Hepatocyte (in vitro differentiated cells): ENCODE data around the gene PRKCSH. TPM values are rescaled to one million over a fixed set of nuclear protein-coding genes. Genes with fewer than 3 reads are reported as not detected.

ENCODE experiments used
- DNase-seq: peaks from one replicate; pipeline ENCODE4 v3.0.0-alpha.2; 2016; ENCODE audit warnings: low spot score
- H2AFZ ChIP-seq: fragments of 200-600 bp; sonication (generic); 2 replicates; pipeline ENCODE4 v1.6.0; 2016; ENCODE audit warnings: antibody characterized with exemption, mild to moderate bottlenecking
- H3K27ac ChIP-seq: fragments of 200-600 bp; sonication (generic); 2 replicates; pipeline ENCODE4 v1.5.1; 2016; ENCODE audit warnings: mild to moderate bottlenecking
- H3K27me3 ChIP-seq: fragments of 200-600 bp; sonication (generic); 2 replicates; pipeline ENCODE4 v1.6.1; 2016
- H3K36me3 ChIP-seq: fragments of 200-600 bp; sonication (generic); replicated peaks from 2 replicates; pipeline ENCODE4 v1.5.1; 2016; ENCODE audit warnings: low read depth; ENCODE audit not compliant: insufficient read depth
- H3K4me1 ChIP-seq: fragments of 200-600 bp; sonication (generic); 2 replicates; pipeline ENCODE4 v1.5.1; 2016; ENCODE audit warnings: mild to moderate bottlenecking, moderate library complexity; ENCODE audit not compliant: insufficient read depth
- H3K4me2 ChIP-seq: fragments of 200-600 bp; sonication (generic); 2 replicates; pipeline ENCODE4 v1.6.0; 2016
- H3K4me3 ChIP-seq: fragments of 200-600 bp; sonication (generic); 2 replicates; pipeline ENCODE4 v1.5.1; 2016; ENCODE audit warnings: mild to moderate bottlenecking
- H3K79me2 ChIP-seq: fragments of 200-600 bp; sonication (generic); 2 replicates; pipeline ENCODE4 v1.6.0; 2017; ENCODE audit warnings: mild to moderate bottlenecking
- H3K9me2 ChIP-seq: fragments of 200-600 bp; sonication (generic); replicated peaks from 2 replicates; pipeline ENCODE4 v1.6.0; 2017; ENCODE audit warnings: mild to moderate bottlenecking; ENCODE audit not compliant: insufficient read depth
- H3K9me3 ChIP-seq: fragments of 200-600 bp; sonication (generic); 2 replicates; pipeline ENCODE4 v1.5.1; 2016; ENCODE audit warnings: low read depth, mild to moderate bottlenecking
- H4K20me1 ChIP-seq: fragments of 200-600 bp; sonication (generic); 2 replicates; pipeline ENCODE4 v1.6.0; 2016; ENCODE audit warnings: mild to moderate bottlenecking; ENCODE audit not compliant: insufficient read depth, poor library complexity, severe bottlenecking
- CTCF ChIP-seq: fragments of 200-600 bp; sonication (generic); IDR thresholded peaks from 2 replicates; pipeline ENCODE4 v1.5.1; 2016; ENCODE audit warnings: antibody characterized with exemption, mild to moderate bottlenecking; ENCODE audit not compliant: poor library complexity
- EZH2 ChIP-seq: fragments of 200-600 bp; sonication (generic); IDR thresholded peaks from 2 replicates; pipeline ENCODE4 v1.6.1; 2016; ENCODE audit warnings: antibody characterized with exemption, mild to moderate bottlenecking, borderline replicate concordance
- EZH2phosphoT487 ChIP-seq: fragments of 200-600 bp; sonication (generic); IDR thresholded peaks from one replicate; pipeline ENCODE4 v1.6.1; 2018; ENCODE audit warnings: antibody characterized with exemption, mild to moderate bottlenecking, low read depth, moderate library complexity; ENCODE audit not compliant: unreplicated experiment, severe bottlenecking
- WGBS: methylation state at CpG from one replicate; pipeline ENCODE4 v1.1.6; 2016; ENCODE audit warnings: low lambda C conversion rate; ENCODE audit errors: missing lambda C conversion rate; 5-methylcytosine and 5-hydroxymethylcytosine counted together
- polyA plus RNA-seq: library from polyadenylated mRNA; unstranded; fragments of >200 nt; fragmentation: Nextera tagmentation; extraction: Ambion mirVana; gene quantifications from 2 replicates; pipeline ENCODE4 v1.2.1, GENCODE V29; 2016
- total RNA-seq: library from RNA; depleted of rRNA; stranded (reverse); fragments of >200 nt; gene quantifications from 2 replicates; pipeline ENCODE4 v1.2.3, GENCODE V29; 2014

Gene PRKCSH
- total and polyA plus RNA-seq, 2 experiments from 2014 or later, result 85.1 to 251 TPM

DNA sequence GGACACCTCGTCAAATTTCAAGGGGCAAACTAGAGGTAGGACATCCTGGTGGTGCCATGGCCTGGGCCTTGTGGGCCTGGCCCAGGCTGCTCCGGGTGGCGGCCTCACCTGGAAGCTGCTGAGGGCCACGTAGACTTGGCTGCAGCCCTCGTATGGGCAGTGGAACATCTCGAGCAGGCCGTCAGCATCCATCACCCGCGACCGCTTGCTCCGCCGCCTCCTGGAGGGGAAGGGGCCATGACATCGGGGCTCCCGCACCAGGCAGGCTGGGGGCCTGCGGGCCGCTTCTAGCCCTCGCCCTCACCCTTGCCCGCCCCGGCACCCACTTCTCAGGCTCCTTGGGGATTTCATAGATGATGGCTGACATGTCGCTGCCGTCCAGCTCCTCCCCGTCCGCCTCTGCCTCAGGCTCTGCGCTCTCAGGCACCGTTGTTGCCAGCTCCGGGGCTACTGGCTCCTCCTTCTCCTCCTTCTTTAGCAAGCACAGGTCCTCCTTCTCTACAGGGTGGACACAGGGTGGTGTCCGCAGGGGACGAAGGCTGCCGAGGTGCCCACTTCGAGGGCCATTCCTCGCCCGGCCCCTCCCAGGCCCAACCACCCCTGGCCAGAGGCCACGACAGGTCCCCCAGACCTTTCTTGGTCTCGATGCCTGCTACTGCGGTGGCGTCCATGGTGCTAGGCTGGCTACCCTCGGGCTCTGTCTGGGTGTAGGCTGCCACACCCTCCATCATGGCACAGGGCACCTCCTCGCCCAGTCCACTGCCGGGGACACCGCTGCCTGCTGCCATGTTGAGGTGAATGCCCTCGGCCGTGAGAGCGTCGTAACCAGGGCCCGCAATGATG, 51.4 kb downstream of the PRKCSH start:
- H3K4me3 ChIP-seq, result no peak overlapping the region
- no peaks in the 10 kb centered on the region for H3K9me2 ChIP-seq
- 95% methylated on average over 44 of the region's 45 CpGs for WGBS
- no peaks in the 10 kb centered on the region for H3K36me3 ChIP-seq
- peaks cover 13% of the 10 kb centered on the region for H3K27me3 ChIP-seq
- H2AFZ ChIP-seq, result no peak overlapping the region
- H3K4me2 ChIP-seq, result no peak overlapping the region
- H3K9me3 ChIP-seq, result no peaks in the 10 kb centered on the region
- H3K4me1 ChIP-seq, result peaks cover 5% of the 10 kb centered on the region
- TF ChIP-seq EZH2, result no peak
- TF ChIP-seq CTCF, result no peak
- TF ChIP-seq EZH2phosphoT487, result no peak
- H4K20me1 ChIP-seq, result no peaks in the 10 kb centered on the region
- H3K79me2 ChIP-seq, result no peaks in the 10 kb centered on the region
- no peak for DNase-seq
- no peak overlapping the region for H3K27ac ChIP-seq

DNA sequence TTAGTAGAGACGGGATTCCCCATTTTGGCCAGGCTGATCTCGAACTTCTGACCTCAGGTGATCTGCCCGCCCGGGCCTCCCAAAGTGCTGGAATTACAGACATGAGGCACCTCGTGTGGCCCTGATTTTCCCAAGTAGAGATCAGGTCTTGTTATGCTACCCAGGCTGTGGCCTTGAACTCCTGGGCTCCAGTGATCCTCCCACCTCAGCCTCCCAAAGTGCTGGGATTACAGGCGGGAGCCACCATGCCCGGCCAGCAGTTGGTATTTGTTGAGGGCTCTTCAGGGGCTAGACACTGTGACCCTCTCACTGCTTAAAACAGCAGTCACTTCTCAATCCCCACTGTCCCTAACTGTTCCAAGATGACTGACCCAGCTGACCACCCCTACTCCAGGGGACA, 53.9 kb downstream of the PRKCSH start:
- Histone ChIP-seq H4K20me1 (no peaks in the 10 kb centered on the region), H3K4me1 (no peaks in the 10 kb centered on the region), H3K4me3 (no peak overlapping the region), H3K79me2 (no peaks in the 10 kb centered on the region), H3K9me2 (no peaks in the 10 kb centered on the region), H3K27me3 (no peaks in the 10 kb centered on the region), H3K27ac (no peak overlapping the region), H3K36me3 (no peaks in the 10 kb centered on the region), H3K4me2 (no peak overlapping the region), H3K9me3 (no peaks in the 10 kb centered on the region), H2AFZ (no peak overlapping the region)
- TF ChIP-seq EZH2phosphoT487, result no peak
- no peak for TF ChIP-seq EZH2
- TF ChIP-seq CTCF, result no peak
- 93% methylated on average over 7 of the region's 7 CpGs for WGBS
- DNase-seq, result no peak

DNA sequence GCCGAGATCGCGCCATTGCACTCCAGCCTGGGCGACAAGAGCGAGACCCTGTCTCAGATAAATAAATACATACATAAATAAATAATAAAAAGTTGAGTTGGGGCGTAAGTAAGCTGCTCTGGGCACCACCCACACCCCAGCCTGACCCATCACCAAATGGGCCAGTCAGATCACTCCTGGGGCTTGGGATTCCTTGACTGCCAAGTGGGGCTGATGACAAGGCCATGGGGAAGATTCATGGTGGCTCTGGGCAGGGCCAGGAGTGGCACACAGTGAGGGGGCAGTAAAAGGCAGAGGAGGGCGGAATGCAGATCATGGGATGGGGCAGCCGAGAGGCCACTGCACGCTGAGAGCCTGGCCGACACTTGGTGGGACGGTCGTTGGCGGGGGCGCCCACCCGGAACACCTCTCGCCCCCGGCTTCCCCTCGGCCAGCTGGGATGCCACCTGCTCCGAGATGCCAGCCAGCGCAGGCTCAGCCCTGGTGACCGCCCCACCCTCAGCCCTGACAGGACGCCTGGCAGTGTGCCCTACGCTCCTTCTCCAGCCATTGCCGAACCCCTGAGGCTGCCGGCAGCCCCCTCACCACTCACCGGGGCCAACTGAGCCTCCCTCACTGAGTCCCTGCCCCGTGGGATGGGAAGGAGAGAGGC, 59.3 kb downstream of the PRKCSH start:
- no peak overlapping the region for H3K4me3 ChIP-seq
- H2AFZ ChIP-seq, result no peak overlapping the region
- H3K36me3 ChIP-seq, result no peaks in the 10 kb centered on the region
- H3K9me3 ChIP-seq, result no peaks in the 10 kb centered on the region
- no peak overlapping the region for H3K27ac ChIP-seq
- no peaks in the 10 kb centered on the region for H3K4me1 ChIP-seq
- H3K79me2 ChIP-seq, result no peaks in the 10 kb centered on the region
- DNase-seq, result no peak
- 97% methylated on average over 25 of the region's 27 CpGs for WGBS
- no peak for TF ChIP-seq EZH2
- no peaks in the 10 kb centered on the region for H3K9me2 ChIP-seq
- H4K20me1 ChIP-seq, result no peaks in the 10 kb centered on the region
- no peaks in the 10 kb centered on the region for H3K27me3 ChIP-seq
- no peak overlapping the region for H3K4me2 ChIP-seq

DNA sequence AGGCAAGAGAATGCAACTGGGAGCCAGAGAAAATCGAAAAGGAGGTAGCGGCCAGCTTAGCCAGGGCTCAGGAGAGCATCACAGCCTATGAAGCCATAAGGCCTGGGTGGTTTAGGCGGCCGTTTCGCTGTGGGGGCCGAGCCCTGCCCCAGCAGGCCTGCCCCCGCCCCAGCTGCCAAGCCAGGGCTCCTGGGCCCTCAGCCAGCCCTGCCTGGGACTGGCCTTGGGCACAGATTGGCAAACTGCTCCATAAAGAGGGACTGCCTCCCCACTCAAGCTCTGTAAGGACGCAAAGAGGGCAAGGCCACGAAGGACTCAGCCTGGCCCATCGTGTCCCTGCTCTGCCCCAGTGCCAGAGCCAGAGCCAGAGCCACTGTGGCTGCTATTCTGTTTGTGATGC, 60.0 kb downstream of the PRKCSH start:
- Histone ChIP-seq H3K4me1 (no peaks in the 10 kb centered on the region), H3K36me3 (no peaks in the 10 kb centered on the region)

More for the DNA sequence above, 60.0 kb downstream of the PRKCSH start:
- H3K79me2 ChIP-seq, result no peaks in the 10 kb centered on the region
- 90% methylated on average over 10 of the region's 10 CpGs for WGBS
- no peak overlapping the region for H3K27ac ChIP-seq
- no peak for TF ChIP-seq CTCF
- no peak for TF ChIP-seq EZH2phosphoT487
- no peak for TF ChIP-seq EZH2
- no peaks in the 10 kb centered on the region for H3K9me2 ChIP-seq
- no peak overlapping the region for H2AFZ ChIP-seq
- no peaks in the 10 kb centered on the region for H3K27me3 ChIP-seq
- no peak overlapping the region for H3K4me2 ChIP-seq
- no peak for DNase-seq
- H3K9me3 ChIP-seq, result no peaks in the 10 kb centered on the region
- H4K20me1 ChIP-seq, result no peaks in the 10 kb centered on the region
- no peak overlapping the region for H3K4me3 ChIP-seq
